ENCODE measurements around the gene RXFP1.

The RXFP1 gene

GRCh38 chr4:158521484-158522088 lies at the start of gene RXFP1:
RXFP1 (plus strand) TSS chr4:158521882; CDS start chr4:158521977, 95 bp downstream.
- DNase-seq, result no peak

- DNase-seq, result no peak
Measured at GRCh38 chr4:158481811-158482210, 39.9 kb upstream of the RXFP1 start.

- DNase-seq, result no peak
Measured at GRCh38 chr4:158484173-158484885, 37.4 kb upstream of the RXFP1 start.

GRCh38 chr4:158490629-158491028 lies 31.1 kb upstream of the RXFP1 start:
- DNase-seq, result no peak

- no peak for DNase-seq
Measured at GRCh38 chr4:158492391-158492790, 29.3 kb upstream of the RXFP1 start.

DNA sequence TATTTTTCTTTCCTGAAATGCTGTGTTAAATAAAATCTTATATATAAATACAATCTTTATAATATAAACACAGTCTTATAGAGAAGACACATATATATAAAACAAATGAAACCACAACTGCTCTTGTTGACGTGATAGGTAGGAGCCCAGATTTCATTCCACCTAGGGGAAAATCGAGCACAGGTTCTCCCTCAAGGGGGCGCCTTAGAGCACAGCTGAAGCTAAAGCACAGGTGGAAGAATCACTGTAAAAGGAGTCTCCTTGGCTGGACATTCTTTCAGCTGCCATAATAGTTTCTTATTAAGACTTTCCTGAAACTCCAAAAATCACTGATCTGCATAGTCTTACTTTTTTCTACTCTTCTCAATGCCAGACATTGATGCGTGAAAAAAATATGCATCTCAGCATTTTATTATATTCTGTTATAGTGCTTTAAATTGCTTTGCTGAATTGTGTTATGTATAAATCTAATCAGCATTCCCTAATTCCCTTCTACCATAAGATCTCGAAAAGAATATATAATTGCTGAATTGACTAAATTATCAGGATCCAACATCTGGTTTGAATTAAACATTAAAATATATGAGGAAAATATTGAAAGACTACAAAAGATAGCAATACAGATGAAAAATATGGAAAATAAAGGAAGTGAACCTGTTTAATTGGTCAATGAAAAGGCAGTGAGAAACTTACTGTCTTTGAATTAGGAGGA lies 25.5 kb upstream of the RXFP1 start:
- no peak for DNase-seq

- DNase-seq, result no peak
Measured at GRCh38 chr4:158500054-158500453, 21.6 kb upstream of the RXFP1 start.

GRCh38 chr4:158513256-158513655 lies 8.4 kb upstream of the RXFP1 start:
- no peak for DNase-seq

DNA sequence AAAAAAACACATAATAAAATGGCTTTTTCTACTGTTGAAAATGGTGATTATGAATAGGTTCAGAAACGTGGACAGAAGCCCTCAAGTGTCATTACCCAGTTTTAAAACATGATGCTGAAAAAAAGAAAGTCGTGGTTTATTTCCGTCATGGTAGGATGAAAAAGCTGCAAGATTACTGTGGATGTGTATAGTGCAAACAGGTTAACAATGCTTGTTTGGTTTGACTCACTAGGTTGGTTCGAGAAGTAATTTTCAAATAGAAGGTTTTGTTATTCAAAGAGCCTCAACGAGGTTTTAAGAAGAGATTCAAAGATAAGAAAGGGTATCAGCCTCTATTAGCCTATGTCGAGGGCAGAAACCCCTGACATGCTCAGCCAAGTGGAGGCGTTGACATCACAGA lies 2.5 kb upstream of the RXFP1 start:
- DNase-seq, result no peak

DNA sequence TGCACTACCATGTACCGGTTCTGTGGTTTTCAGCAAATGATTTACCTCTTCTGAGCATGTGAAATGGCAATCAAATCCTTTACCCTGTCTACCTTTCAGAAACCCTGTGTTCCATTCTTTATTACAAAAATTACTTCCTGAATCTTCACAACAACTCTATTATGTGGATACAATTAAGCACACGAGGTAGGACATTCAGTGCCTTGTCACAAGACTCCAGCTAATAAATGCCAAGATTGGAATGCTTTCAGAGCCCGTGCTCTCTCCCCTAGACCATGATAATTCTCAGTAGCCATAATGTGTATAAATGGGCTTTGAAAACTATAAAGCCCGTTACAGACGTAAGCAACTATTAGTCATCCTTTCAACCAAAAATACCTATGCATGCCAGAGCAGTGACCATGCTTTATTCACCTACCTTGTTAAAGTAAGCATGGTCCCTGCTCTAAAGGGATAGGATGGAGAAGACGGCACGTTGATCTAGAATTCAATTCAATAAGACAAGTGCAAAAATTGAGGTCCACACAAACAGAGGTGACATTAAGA lies 2.4 kb downstream of the RXFP1 start:
- DNase-seq, result no peak

GRCh38 chr4:158527516-158527915 lies 5.8 kb downstream of the RXFP1 start:
- no peak for DNase-seq

- DNase-seq, result no peak
Measured at GRCh38 chr4:158529505-158529904, 7.8 kb downstream of the RXFP1 start.

GRCh38 chr4:158530381-158530780 lies 8.7 kb downstream of the RXFP1 start:
- no peak for DNase-seq

GRCh38 chr4:158530898-158531297 lies 9.2 kb downstream of the RXFP1 start:
- no peak for DNase-seq

- DNase-seq, result no peak
Measured at GRCh38 chr4:158532556-158533231, 11.0 kb downstream of the RXFP1 start.

GRCh38 chr4:158534727-158535126 lies 13.0 kb downstream of the RXFP1 start:
- DNase-seq, result no peak

DNA sequence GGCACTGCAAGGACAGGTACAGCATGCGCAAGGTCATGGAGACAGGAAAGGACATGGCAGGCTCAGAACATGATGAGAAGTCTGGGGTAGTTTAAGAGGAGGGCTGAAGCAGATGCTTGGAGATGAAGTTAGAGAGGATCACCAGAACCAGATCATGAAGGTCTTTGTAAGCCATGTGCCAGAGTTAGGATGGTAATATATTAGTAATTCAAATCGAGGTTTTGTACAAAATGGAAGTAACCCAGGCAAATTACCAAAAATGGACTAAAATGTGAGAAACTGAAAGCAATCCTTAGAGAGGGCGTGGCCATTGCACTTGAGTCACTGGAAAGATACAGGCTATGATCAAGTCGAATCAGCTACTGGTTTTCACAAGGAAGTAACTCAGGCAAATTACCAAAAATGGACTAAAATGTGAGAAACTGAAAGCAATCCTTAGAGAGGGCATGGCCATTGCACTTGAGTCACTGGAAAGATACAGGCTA lies 13.5 kb downstream of the RXFP1 start:
- DNase-seq, result no peak

DNA sequence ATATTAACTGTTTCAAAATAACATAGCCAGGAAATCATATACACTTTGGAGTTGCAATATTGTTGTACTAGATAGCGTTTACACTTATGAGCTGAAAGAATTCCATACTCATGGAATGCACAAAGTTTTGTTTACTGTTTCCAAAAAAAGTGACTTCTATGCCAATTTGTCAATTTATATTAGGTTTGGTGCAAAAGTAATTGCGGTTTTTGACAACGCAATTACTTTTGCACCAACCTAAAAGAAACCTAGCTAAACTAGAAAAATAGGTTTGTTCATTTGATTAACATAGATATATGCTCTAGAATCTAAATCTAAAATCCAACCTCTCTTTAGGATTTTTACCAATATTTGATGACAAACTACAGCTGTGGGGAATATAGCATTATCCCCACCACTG lies 15.2 kb downstream of the RXFP1 start:
- no peak for DNase-seq

DNA sequence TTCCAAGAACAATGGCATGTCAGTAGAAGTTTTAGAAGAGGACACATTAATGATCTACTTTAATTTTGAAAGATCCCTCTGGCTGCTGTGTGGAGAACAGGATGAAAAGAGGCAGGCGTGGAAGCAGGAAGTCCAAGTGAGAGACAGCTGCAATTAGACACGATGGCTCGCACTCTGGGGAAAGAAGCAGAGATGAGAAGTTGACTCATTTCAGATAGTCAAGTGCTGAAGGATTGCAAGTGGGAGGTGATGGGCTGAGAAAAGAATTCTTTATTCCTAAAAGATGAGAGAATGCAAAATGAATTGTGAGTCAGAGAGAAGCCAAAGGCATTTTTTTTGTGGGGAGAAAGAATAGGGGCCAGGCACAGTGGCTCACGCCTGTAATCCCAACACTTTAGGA lies 16.5 kb downstream of the RXFP1 start:
- DNase-seq, result no peak

GRCh38 chr4:158538911-158539310 lies 17.2 kb downstream of the RXFP1 start:
- no peak for DNase-seq

DNA sequence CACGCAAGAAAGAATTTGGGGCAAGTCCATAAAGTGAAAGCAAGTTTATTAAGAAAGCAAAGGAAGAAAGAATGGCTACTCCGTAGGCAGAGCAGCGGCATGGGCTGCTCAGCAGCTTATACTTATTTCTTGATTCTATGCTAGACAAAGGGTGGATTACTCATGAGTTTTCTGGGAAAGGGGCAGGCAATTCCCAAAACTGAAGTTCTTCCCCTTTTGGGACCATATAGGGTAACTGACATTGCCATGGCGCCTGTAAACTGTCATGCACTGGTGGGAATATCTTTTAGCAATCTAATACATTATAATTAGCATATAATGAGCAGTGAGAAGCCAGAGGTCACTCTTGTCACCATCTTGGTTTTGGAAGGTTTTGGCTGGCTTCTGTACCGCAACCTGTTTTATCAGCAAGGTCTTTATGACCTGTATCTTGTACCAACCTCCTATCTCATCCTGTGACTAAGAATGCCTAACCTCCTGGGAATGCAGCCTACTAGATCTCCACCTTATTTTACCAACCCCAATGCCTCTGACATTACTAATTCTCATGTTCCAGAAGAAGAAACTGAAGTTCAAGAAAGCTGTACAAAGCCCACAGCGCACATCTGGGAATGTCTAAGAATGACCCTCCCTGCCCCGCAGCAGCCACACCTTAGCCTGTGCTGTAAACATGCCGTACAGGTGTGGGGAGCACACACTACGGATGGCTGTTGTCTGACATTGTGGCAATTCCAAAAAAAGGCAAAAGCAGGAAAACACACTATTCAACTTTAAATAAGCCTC lies 18.6 kb downstream of the RXFP1 start:
- DNase-seq, result no peak

DNA sequence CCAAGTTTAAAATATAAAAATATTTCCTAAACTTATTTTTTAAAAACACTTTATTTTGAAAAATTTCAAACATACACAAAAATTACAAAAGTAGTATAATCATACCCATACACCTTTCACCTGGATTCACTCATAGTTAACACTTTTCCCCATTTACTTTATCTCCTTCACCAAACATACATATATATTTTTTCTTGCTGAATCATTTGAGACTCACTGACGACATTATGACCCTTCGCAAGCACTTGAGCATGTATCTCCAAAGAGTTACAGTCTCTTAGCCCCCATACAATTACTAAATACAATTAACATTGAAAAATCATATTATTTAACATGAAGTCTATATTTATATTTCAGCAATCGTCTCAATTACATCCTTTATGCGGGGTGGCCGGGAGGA lies 19.8 kb downstream of the RXFP1 start:
- no peak for DNase-seq

All from NCI-H1436 (cell line).